NCI-H446 treated with DMSO at 0.1 percent for 48 hours (cell line): ENCODE data around the gene SULF2.

Source experiments
- DNase-seq: peaks from one replicate; lab custom pipeline; 2025; lab: John Stamatoyannopoulos, UW

The SULF2 gene

GRCh38 chr20:47684306-47685080 lies 100.8 kb downstream of the SULF2 start:
- DNase-seq = no peak

- no peak for DNase-seq
Observed at GRCh38 chr20:47682916-47683315, 102.4 kb downstream of the SULF2 start.

- DNase-seq = no peak
Observed at GRCh38 chr20:47682028-47682783, 103.1 kb downstream of the SULF2 start.

GRCh38 chr20:47680804-47681529 lies 104.3 kb downstream of the SULF2 start:
- no peak for DNase-seq

GRCh38 chr20:47679462-47679861 lies 105.8 kb downstream of the SULF2 start:
- DNase-seq = no peak

GRCh38 chr20:47678536-47678935 lies 106.7 kb downstream of the SULF2 start:
- DNase-seq = no peak

GRCh38 chr20:47677635-47678453 lies 107.4 kb downstream of the SULF2 start:
- DNase-seq = peak; percentile 3

- no peak for DNase-seq
Observed at GRCh38 chr20:47676912-47677634, 108.2 kb downstream of the SULF2 start.

GRCh38 chr20:47676219-47676721 lies 109.0 kb downstream of the SULF2 start:
- no peak for DNase-seq

- DNase-seq = no peak
Observed at GRCh38 chr20:47675190-47676142, 109.8 kb downstream of the SULF2 start.

GRCh38 chr20:47674686-47675085 lies 110.6 kb downstream of the SULF2 start:
- DNase-seq = no peak

- no peak for DNase-seq
Observed at GRCh38 chr20:47674145-47674544, 111.1 kb downstream of the SULF2 start.

- DNase-seq = no peak
Observed at GRCh38 chr20:47673671-47673955, 111.7 kb downstream of the SULF2 start.

GRCh38 chr20:47672886-47673670 lies 112.2 kb downstream of the SULF2 start:
- DNase-seq = no peak

GRCh38 chr20:47672166-47672565 lies 113.1 kb downstream of the SULF2 start:
- no peak for DNase-seq

GRCh38 chr20:47670913-47671312 lies 114.4 kb downstream of the SULF2 start:
- no peak for DNase-seq

- no peak for DNase-seq
Observed at GRCh38 chr20:47669927-47670890, 115.1 kb downstream of the SULF2 start.

GRCh38 chr20:47669489-47669888 lies 115.8 kb downstream of the SULF2 start:
- no peak for DNase-seq
